ENCODE results near the gene PCLO.
"Not testable (repeated sequence)": the region's sequence is repeated elsewhere in the genome, so short reads cannot be mapped to it uniquely, and the experiment has no call there.

PCLO gene

DNA sequence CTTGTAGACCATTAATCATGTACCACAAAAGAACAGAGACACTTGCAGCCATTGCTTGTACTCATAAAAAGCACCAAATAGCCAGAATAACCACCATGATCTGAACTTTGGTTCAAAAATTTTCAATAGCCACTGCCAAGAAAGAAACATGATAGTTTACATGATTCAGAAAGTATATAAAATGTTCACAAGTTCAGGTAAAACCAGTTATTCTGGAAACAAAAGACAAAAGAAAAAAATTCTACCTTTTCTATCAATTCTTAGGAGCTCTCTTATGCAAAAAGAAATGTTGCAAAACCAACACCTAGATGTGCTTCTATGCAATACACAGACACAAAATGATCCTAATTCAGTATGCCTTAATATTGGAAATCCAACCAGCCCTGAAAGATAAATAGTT is 108.7 kb downstream of the PCLO start:
- no peak for DNase-seq (ENCODE audit: low spot score)

- DNase-seq (ENCODE audit: low spot score), result no peak
Observed at GRCh38 chr7:83040484-83040883, 122.2 kb downstream of the PCLO start.

- no peak for DNase-seq (ENCODE audit: low spot score)
Observed at GRCh38 chr7:83038787-83039186, 123.9 kb downstream of the PCLO start.

DNA sequence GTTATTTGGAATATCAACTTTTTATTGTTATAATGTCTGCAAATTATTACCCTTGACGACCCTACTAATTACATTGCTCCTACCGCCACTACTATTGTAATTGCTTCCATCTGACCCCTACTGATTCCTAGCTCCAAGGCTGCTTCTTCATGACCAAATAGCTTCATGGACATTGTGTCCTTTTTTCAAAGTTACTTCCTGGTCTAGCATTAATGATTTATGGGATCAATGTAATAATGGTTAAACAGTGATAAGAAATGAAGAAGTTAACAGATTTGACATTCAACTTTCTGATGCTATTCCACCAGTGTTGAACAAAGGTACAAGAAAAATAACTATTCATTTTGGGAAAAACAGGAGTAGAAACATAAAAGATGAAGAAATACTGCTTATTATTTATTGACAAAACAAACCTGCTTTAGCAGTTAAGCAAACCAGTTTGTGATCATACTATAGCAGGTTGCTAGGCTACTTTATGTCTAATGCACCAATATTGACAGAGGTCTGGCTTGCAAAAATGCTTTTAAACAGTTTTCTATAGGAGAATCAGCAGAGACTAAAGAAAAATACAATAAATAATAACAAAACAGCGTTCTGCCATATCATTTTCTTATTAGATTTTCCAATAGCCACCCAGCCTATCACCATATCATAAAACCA is 125.8 kb downstream of the PCLO start:
- DNase-seq (ENCODE audit: low spot score), result no peak

GRCh38 chr7:83036130-83036529 is 126.6 kb downstream of the PCLO start:
- no peak for DNase-seq (ENCODE audit: low spot score)

DNA sequence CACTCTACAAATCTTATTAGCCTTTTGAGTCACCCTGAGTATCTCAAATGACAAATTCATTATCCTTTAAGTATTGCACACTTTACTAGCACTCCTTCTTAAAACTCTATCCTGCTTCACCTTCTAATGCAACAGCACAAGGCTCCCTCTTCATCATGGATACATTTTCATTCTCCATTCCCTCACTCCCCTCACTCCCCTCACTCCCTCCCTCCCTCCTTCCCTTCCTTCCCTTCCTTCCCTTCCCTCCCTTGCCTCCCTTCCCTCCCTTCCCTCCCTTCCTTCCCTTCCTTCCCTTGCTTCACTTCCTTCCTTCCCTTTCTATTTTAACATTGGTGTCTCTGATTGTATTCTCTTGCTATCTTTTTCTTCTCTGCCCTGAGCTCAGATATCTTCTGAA is 130.5 kb downstream of the PCLO start:
- DNase-seq (ENCODE audit: low spot score), result no peak

GRCh38 chr7:83023817-83024665 is 138.6 kb downstream of the PCLO start:
- DNase-seq (ENCODE audit: low spot score), result not testable (repeated sequence)

- no peak for DNase-seq (ENCODE audit: low spot score)
Observed at GRCh38 chr7:83021032-83021431, 141.7 kb downstream of the PCLO start.

GRCh38 chr7:83020161-83020560 is 142.5 kb downstream of the PCLO start:
- no peak for DNase-seq (ENCODE audit: low spot score)

DNA sequence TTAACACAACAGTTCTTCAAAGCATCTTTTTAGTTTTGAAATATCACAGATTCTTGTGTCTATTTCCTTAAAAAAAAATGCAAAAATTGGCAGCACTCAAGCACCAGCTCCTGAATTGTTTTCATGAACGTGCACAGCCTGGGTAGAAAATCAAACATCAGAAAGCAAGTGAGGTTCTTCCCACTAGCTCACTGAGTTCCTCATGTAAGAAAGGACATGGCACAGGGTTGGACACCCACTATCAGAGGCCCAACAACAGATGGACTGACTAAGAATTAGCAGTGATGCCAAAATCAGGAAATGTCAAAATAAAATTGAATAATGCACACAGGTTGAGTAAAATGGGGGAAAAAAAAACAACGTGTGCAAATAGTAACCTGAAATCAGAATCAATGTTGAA is 146.8 kb downstream of the PCLO start:
- DNase-seq (ENCODE audit: low spot score), result no peak

- no peak for DNase-seq (ENCODE audit: low spot score)
Observed at GRCh38 chr7:83014546-83014945, 148.1 kb downstream of the PCLO start.

DNA sequence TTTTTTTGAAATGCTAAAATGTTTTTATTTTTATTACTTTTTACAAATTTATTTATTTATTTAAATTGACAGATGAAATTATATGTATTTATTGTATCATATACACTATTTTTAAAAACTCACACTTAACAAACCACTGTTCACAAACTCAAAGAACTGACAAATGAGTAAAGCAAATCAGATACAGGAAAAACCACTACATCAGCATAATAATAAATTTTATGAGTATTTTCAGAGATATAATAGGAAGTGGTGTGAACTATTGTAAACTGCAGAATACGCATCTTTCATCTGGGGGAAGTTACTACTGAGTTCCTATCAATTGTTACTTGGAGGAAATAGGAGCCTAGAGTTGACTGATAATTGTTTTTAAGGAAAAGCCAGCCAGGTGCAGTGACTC is 150.7 kb downstream of the PCLO start:
- no peak for DNase-seq (ENCODE audit: low spot score)

GRCh38 chr7:83005410-83005809 is 157.3 kb downstream of the PCLO start:
- no peak for DNase-seq (ENCODE audit: low spot score)

DNA sequence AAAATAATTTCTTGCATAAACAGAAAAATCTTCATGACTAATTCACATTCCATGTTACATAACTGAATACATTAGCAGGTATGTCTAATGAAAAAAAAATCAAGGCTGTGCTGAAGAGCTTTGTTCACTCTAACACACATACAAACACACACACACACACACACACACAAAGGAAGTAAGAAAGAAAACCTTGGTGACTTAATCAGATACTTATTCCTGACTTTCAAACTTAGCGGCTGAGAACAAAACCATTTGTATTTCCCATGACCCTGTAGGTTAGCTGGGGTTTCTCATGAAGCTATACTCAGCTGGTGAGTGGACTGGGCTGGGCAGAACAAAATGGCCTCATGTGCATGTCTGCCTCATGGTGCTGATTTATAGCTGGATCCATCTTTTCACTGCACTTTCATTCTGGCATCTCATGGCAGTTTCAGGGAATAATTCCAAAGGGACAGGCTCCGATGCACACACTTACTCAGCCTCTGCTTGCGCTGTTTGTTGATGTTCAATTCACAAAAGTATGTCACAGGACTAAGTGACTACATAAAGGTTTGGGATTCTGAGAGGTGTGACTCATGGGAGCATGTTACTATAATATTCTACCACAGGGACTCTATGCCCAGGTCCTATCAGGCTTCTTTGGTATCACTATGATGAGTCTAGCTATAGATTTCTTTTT is 161.2 kb downstream of the PCLO start:
- no peak for DNase-seq (ENCODE audit: low spot score)

DNA sequence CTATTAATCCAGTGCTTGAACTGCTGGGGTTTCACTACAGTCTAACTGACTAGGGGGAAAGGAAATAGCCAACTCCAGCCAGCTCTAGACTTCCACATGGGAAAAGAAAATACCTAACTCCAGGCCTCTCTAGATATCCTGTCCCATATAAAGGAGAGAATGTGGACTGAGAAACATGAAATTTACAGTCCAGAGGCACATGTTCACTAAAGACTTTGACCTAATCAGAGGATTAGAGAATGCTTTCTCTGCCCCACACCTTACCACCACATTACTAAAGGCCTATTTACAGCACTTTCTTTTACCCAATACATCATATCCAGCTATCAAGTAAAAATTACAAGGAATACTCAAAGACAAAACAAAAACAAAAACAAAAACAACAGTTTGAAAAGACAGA is 164.2 kb downstream of the PCLO start:
- DNase-seq (ENCODE audit: low spot score), result no peak

- no peak for DNase-seq (ENCODE audit: low spot score)
Observed at GRCh38 chr7:82985144-82985802, 177.4 kb downstream of the PCLO start.

GRCh38 chr7:82980130-82980788 is 182.4 kb downstream of the PCLO start:
- no peak for DNase-seq (ENCODE audit: low spot score)

GRCh38 chr7:82975811-82976468 is 186.7 kb downstream of the PCLO start:
- DNase-seq (ENCODE audit: low spot score), result no peak

GRCh38 chr7:82972135-82972534 is 190.5 kb downstream of the PCLO start:
- no peak for DNase-seq (ENCODE audit: low spot score)

DNA sequence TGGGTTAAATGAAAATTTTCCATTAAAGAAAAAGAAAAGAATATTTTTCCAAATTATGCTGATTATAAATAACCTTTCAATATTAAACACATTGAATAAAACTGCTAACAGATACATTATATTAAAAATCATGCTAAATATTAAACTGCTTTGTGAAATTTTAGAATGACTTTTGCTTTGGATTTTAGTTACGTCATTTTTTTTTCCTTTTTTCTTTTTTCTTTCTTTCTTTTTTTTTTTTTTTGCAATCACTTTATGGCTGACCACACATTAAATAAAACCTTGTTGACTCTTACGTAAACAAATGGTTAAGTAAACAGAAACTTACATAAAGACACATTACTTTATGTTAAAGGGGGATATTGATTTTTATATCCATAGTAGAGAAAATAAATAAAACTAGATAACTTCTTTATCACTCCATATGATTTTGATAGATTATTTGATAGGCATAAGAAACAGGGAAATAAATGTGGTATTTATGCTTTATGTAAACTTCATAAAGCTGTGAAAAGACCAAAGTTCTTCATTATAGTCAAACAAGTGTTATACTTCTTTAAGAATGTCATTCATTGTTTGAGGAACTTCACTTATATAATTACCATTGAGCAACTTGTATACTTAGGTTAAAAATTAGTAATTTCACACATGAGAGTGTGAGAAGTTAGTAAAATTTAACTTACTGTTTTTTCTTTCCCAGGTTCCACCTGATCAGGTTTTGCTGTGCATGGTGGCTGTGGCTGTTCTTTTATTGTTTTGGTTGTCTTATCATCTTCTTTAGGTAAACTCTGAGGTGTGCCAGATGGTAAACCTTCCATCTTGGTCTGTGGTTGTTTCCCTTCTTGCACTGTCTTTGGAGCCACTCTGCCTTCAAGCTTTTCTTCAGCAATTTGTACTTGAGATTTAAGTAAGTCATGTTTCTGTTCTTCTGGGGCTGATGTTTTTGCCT is 197.3 kb downstream of the PCLO start:
- DNase-seq (ENCODE audit: low spot score), result no peak

All from iPS-NIHi11 (cell line).